Natural killer cell (primary cell): ENCODE data around the gene SERTM1. TPM values are rescaled to one million over a fixed set of nuclear protein-coding genes. Genes with fewer than 3 reads are reported as not detected.

Experiments used
- ATAC-seq, 3 donors: fragments of 150-1000 bp in 2 of 3; fragments of 200-7000 bp in 1 of 3; cut with Tn5 transposase; 1 replicate in 1 of 3; 2 replicates in 2 of 3; pipeline ENCODE4 v1.10.0; 2021; ENCODE audit warnings: mild to moderate bottlenecking in 2 of 3, moderate library complexity in 2 of 3
- DNase-seq, 2 donors: peaks; one replicate each; pipeline versions ENCODE4 v3.0.0 to v3.0.0-alpha.2; 2013 to 2021; ENCODE audit warnings: mixed read lengths in 1 of 2
- H3K27ac ChIP-seq: one replicate; pipeline ENCODE4 v1.5.1; 2013; ENCODE audit warnings: mild to moderate bottlenecking, low read length
- H3K27me3 ChIP-seq: one replicate; pipeline ENCODE4 v1.6.1; 2013; ENCODE audit warnings: low read length; ENCODE audit not compliant: control insufficient read depth, insufficient read depth
- H3K36me3 ChIP-seq: one replicate; pipeline ENCODE4 v1.6.1; 2013; ENCODE audit warnings: low read length; ENCODE audit not compliant: control insufficient read depth, insufficient read depth
- H3K4me1 ChIP-seq: one replicate; pipeline ENCODE4 v1.6.1; 2013; ENCODE audit warnings: low read length; ENCODE audit not compliant: control insufficient read depth, insufficient read depth
- H3K4me3 ChIP-seq: one replicate; pipeline ENCODE4 v1.5.1; 2013; ENCODE audit warnings: low read length
- H3K9me3 ChIP-seq: one replicate; pipeline ENCODE4 v1.6.1; 2013; ENCODE audit warnings: low read length; ENCODE audit not compliant: control insufficient read depth, insufficient read depth
- H3K27ac Mint-ChIP-seq, 2 donors: one replicate each; pipeline ENCODE4 v1.8.0; 2022; ENCODE audit warnings: mild to moderate bottlenecking in 2 of 2, mixed read lengths in 2 of 2, moderate library complexity in 1 of 2
- H3K27me3 Mint-ChIP-seq, 2 donors: one replicate each; pipeline ENCODE4 v1.8.0; 2022; ENCODE audit warnings: low read depth in 2 of 2, mixed read lengths in 2 of 2
- H3K36me3 Mint-ChIP-seq: one replicate; pipeline ENCODE4 v1.8.0; 2022; ENCODE audit warnings: mixed read lengths
- H3K4me1 Mint-ChIP-seq, 2 donors: one replicate each; pipeline ENCODE4 v1.8.0; 2022; ENCODE audit warnings: mixed read lengths in 2 of 2
- H3K4me3 Mint-ChIP-seq: one replicate; pipeline ENCODE4 v1.8.0; 2022; ENCODE audit warnings: mild to moderate bottlenecking, moderate library complexity, mixed read lengths
- H3K9me3 Mint-ChIP-seq, 2 donors: one replicate each; pipeline ENCODE4 v1.8.0; 2022; ENCODE audit warnings: mixed read lengths in 2 of 2
- WGBS: methylation state at CpG from one replicate; pipeline ENCODE4 v1.1.7; 2013; ENCODE audit warnings: missing lambda C conversion rate; ENCODE audit not compliant: insufficient coverage; 5-methylcytosine and 5-hydroxymethylcytosine counted together
- intact Hi-C: fragments of 100-400 bp; cut with micrococcal nuclease; formaldehyde crosslinking; loops from one replicate; pipeline ENCODE4 v1.14.2; 2022
- total RNA-seq, 4 donors: library from RNA; stranded (reverse); fragments of 120-200 nt in 1 of 4; gene quantifications; one replicate each; pipeline versions ENCODE4 v1.2.3 to v1.2.4, GENCODE V29; 2013 to 2022
- TF ChIP-seq, protein P1 (sequence below): fragments of 200-600 bp; IDR thresholded peaks from one replicate; pipeline ENCODE4 v1.8.0; 2022; ENCODE audit warnings: antibody characterized with exemption

SERTM1 gene
- total RNA-seq, 3 donors from 2014 or later (not counting 1 experiment from before 2014, with no cell fraction given), result not detected

DNA sequence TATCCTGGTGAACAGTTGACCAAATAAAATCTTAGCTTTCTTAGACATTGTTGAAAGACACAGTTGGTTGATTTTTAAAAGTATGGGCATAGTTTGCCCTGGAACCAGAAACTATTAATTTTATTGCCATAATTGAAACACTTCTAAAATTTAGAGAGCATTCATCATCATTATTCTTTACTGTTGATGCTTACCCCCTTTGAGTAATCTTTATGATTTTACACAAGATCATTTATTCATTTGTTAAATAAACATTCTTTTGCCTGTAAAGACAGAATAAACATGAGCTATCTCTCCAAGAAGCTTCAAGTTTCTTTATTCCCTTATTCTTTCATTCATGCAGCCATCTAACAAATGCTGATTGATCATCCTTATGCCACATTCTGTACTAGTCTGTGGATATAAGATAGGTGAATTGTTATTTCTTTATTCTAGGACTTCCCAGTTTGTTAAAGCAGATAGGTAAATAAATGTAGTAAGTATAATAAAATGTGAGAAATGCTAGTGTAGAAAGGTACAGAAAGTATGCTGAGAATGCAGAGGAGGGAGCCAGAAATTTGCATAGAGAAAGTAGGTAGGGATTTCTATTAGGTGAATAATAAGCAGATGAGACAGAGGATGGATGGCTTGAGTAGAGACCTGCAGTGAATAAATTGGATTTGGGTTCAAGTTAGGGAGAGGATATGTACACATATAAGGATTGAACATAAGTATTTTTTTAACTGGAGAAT, 8.2 kb downstream of the SERTM1 start:
- H3K36me3 Mint-ChIP-seq, result no peaks in the 10 kb centered on the region
- peaks cover 0 to 5% of the 10 kb centered on the region in 2 donors for H3K9me3 Mint-ChIP-seq
- no peak overlapping the region for H3K4me3 Mint-ChIP-seq
- Histone ChIP-seq H3K27ac (no peak overlapping the region), H3K4me3 (no peak overlapping the region), H3K9me3 (no peaks in the 10 kb centered on the region), H3K27me3 (no peaks in the 10 kb centered on the region), H3K4me1 (no peaks in the 10 kb centered on the region), H3K36me3 (no peaks in the 10 kb centered on the region)
- ATAC-seq, result no peak
- H3K27ac Mint-ChIP-seq, result no peak overlapping the region
- no peaks in the 10 kb centered on the region for H3K27me3 Mint-ChIP-seq
- H3K4me1 Mint-ChIP-seq, result no peaks in the 10 kb centered on the region
- intact Hi-C loops, result no loop called here
- TF ChIP-seq, protein P1, sequence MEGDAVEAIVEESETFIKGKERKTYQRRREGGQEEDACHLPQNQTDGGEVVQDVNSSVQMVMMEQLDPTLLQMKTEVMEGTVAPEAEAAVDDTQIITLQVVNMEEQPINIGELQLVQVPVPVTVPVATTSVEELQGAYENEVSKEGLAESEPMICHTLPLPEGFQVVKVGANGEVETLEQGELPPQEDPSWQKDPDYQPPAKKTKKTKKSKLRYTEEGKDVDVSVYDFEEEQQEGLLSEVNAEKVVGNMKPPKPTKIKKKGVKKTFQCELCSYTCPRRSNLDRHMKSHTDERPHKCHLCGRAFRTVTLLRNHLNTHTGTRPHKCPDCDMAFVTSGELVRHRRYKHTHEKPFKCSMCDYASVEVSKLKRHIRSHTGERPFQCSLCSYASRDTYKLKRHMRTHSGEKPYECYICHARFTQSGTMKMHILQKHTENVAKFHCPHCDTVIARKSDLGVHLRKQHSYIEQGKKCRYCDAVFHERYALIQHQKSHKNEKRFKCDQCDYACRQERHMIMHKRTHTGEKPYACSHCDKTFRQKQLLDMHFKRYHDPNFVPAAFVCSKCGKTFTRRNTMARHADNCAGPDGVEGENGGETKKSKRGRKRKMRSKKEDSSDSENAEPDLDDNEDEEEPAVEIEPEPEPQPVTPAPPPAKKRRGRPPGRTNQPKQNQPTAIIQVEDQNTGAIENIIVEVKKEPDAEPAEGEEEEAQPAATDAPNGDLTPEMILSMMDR, result no peak
- no peak for DNase-seq

DNA sequence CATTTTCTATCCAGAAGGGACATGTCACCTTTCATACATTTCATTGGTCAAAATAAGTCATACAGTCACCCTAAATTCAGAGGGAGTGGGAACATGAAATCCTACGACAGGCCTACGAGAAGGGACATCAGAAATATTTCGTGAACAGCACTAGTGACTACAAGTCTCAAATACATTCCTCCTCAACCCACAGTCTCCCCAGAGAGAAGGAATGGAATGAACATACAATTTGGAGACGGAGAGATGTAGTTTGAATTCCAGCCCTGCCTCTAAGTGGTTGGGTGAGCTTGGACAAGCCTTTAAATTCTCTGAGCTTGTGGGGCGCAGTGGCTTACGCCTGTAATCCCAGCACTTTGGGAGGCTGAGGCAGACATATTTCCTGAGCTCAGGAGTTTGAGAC, 9.9 kb downstream of the SERTM1 start:
- H3K27ac Mint-ChIP-seq, result no peak overlapping the region

DNA sequence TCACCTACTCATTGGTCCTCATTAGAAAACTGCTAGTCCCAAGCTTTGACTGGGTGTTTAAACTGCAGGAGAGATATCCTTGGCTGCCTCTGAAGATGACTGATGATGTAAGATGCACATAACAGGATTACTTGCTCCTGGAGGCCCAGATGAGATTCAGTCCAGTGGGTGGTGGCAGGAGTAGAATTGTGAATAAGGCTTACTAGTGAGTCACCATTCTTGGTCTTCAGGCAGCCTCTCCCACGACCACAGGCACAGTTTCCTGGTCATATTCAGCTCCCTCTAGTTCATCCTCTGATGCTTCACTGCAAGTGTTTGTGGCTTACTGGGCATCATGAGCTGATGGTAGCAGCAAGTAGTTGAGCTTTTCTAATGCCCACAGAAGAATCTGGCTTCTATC, 12.1 kb downstream of the SERTM1 start:
- Mint-ChIP-seq H3K9me3 (peaks cover 0 to 5% of the 10 kb centered on the region in 2 donors), H3K27me3 (no peaks in the 10 kb centered on the region), H3K4me3 (no peak overlapping the region), H3K4me1 (no peaks in the 10 kb centered on the region), H3K27ac (no peak overlapping the region), H3K36me3 (no peaks in the 10 kb centered on the region)
- ATAC-seq (no peak), DNase-seq (no peak)
- Histone ChIP-seq H3K36me3 (no peaks in the 10 kb centered on the region), H3K27me3 (no peaks in the 10 kb centered on the region), H3K27ac (no peak overlapping the region), H3K9me3 (no peaks in the 10 kb centered on the region), H3K4me1 (no peaks in the 10 kb centered on the region), H3K4me3 (no peak overlapping the region)
- WGBS, result 50% methylated on average over 1 of the region's 1 CpG
- intact Hi-C loops, result no loop called here
- TF ChIP-seq, protein P1, result no peak

More for the DNA sequence above, 9.9 kb downstream of the SERTM1 start:
- H3K4me1 ChIP-seq, result no peaks in the 10 kb centered on the region
- H3K9me3 ChIP-seq, result no peaks in the 10 kb centered on the region
- no peak overlapping the region for H3K4me3 Mint-ChIP-seq
- H3K4me3 ChIP-seq, result no peak overlapping the region
- DNase-seq (no peak), ATAC-seq (no peak)
- H3K9me3 Mint-ChIP-seq, result peaks cover 0 to 5% of the 10 kb centered on the region in 2 donors
- no peaks in the 10 kb centered on the region for H3K36me3 ChIP-seq
- TF ChIP-seq, protein P1, result no peak
- intact Hi-C loops, result no loop called here
- H3K27me3 ChIP-seq, result no peaks in the 10 kb centered on the region
- WGBS, result 97% methylated on average over 5 of the region's 6 CpGs
- H3K36me3 Mint-ChIP-seq, result no peaks in the 10 kb centered on the region
- H3K27ac ChIP-seq, result no peak overlapping the region
- no peaks in the 10 kb centered on the region for H3K4me1 Mint-ChIP-seq
- no peaks in the 10 kb centered on the region for H3K27me3 Mint-ChIP-seq
